ENCODE results near the gene ATP2B3. TPM values are rescaled to one million over a fixed set of nuclear protein-coding genes. Genes with fewer than 3 reads are reported as not detected.

Gene ATP2B3
- total RNA-seq, 4 donors from 2014 or later, result 0.13 to 0.37 (median 0.31) TPM; not detected in 1

- no peak overlapping the region for H3K27ac ChIP-seq
- whole genome bisulfite sequencing, 2 donors (ENCODE audit: low coverage in 1 of 2), result 100% methylated on average over 1 of the region's 7 CpGs; no CpG with 5 or more reads in 1 of the 2 donors
- no peaks in the 10 kb centered on the region for H3K4me1 ChIP-seq
- ATAC-seq, result no peak
- H3K4me3 ChIP-seq, result no peak overlapping the region
- TF ChIP-seq EP300 (IDR thresholded peaks at IDR 0.05) (no peak), POLR2AphosphoS5 (IDR thresholded peaks at IDR 0.05) (no peak), CTCF (IDR thresholded peaks at IDR 0.05) (no peak), POLR2A (IDR thresholded peaks at IDR 0.05) (no peak)
- H3K27me3 ChIP-seq, result peaks cover 28% of the 10 kb centered on the region
- H3K9me3 ChIP-seq, result no peaks in the 10 kb centered on the region
- H3K36me3 ChIP-seq, result no peaks in the 10 kb centered on the region
Observed at GRCh38 chrX:153526042-153526441, 8.6 kb downstream of the ATP2B3 start.

- Histone ChIP-seq H3K9me3 (no peaks in the 10 kb centered on the region), H3K4me3 (no peak overlapping the region), H3K4me1 (no peaks in the 10 kb centered on the region), H3K27ac (no peak overlapping the region), H3K36me3 (no peaks in the 10 kb centered on the region), H3K27me3 (peaks cover 22% of the 10 kb centered on the region)
- ATAC-seq, result no peak
- TF ChIP-seq EP300 (IDR thresholded peaks at IDR 0.05) (no peak), POLR2AphosphoS5 (IDR thresholded peaks at IDR 0.05) (no peak), CTCF (IDR thresholded peaks at IDR 0.05) (no peak), POLR2A (IDR thresholded peaks at IDR 0.05) (no peak)
- 71% methylated on average over 7 of the region's 10 CpGs; no CpG with 5 or more reads in 1 of the 2 donors for WGBS, 2 donors (ENCODE audit: low coverage in 1 of 2)
Observed at GRCh38 chrX:153526801-153527200, 9.4 kb downstream of the ATP2B3 start.

- Histone ChIP-seq H3K4me3 (no peak overlapping the region), H3K27ac (no peak overlapping the region), H3K36me3 (no peaks in the 10 kb centered on the region), H3K4me1 (no peaks in the 10 kb centered on the region), H3K27me3 (peaks cover 20% of the 10 kb centered on the region), H3K9me3 (no peaks in the 10 kb centered on the region)
- no peak for TF ChIP-seq POLR2AphosphoS5 (IDR thresholded peaks at IDR 0.05)
- no peak for TF ChIP-seq POLR2A (IDR thresholded peaks at IDR 0.05)
- no peak for TF ChIP-seq CTCF (IDR thresholded peaks at IDR 0.05)
- TF ChIP-seq EP300 (IDR thresholded peaks at IDR 0.05), result no peak
- no peak for ATAC-seq
- WGBS, 2 donors (ENCODE audit: low coverage in 1 of 2), result no CpG with 5 or more reads among the region's 15 CpGs
Observed at GRCh38 chrX:153527208-153527607, 9.8 kb downstream of the ATP2B3 start.

- Histone ChIP-seq H3K27ac (no peak overlapping the region), H3K9me3 (no peaks in the 10 kb centered on the region), H3K4me3 (no peak overlapping the region), H3K36me3 (no peaks in the 10 kb centered on the region), H3K4me1 (no peaks in the 10 kb centered on the region), H3K27me3 (peaks cover 7% of the 10 kb centered on the region)
- ATAC-seq, result no peak
- WGBS, 2 donors (ENCODE audit: low coverage in 1 of 2), result 17% methylated on average over 2 of the region's 20 CpGs; no CpG with 5 or more reads in 1 of the 2 donors
- TF ChIP-seq CTCF (IDR thresholded peaks at IDR 0.05) (no peak), POLR2AphosphoS5 (IDR thresholded peaks at IDR 0.05) (no peak), EP300 (IDR thresholded peaks at IDR 0.05) (no peak), POLR2A (IDR thresholded peaks at IDR 0.05) (no peak)
Observed at GRCh38 chrX:153530411-153531129, 13.1 kb downstream of the ATP2B3 start.

GRCh38 chrX:153533091-153533490, 15.6 kb downstream of the ATP2B3 start:
- Histone ChIP-seq H3K27me3 (no peaks in the 10 kb centered on the region), H3K4me3 (no peak overlapping the region), H3K4me1 (no peaks in the 10 kb centered on the region), H3K36me3 (no peaks in the 10 kb centered on the region), H3K9me3 (no peaks in the 10 kb centered on the region), H3K27ac (no peak overlapping the region)
- no peak for ATAC-seq
- no CpG with 5 or more reads among the region's 15 CpGs for WGBS, 2 donors (ENCODE audit: low coverage in 1 of 2)
- TF ChIP-seq CTCF (IDR thresholded peaks at IDR 0.05), result no peak
